Activated CD4-positive, alpha-beta memory T cell treated with anti-CD3 and anti-CD28 coated beads, Interleukin-2, amount 10 ng/mL, durations not matched to agents 7 days and 5 days (primary cell): Measurements from ENCODE around the gene PAPOLA. TPM values are rescaled to one million over a fixed set of nuclear protein-coding genes. Genes with fewer than 3 reads are reported as not detected.

Source experiments
- CTCF ChIA-PET: fragments of 350-600 bp; sonication (Branson Sonifier 250); formaldehyde crosslinking; loops from one replicate; lab custom pipeline; 2021; ENCODE audit warnings: antibody characterized with exemption, inconsistent platforms; lab: Charles Lee
- POLR2A ChIA-PET: fragments of 350-600 bp; sonication (Branson Sonifier 250); formaldehyde crosslinking; loops from one replicate; lab custom pipeline; 2021; ENCODE audit warnings: antibody characterized with exemption; lab: Charles Lee
- DNase-seq: peaks from one replicate; pipeline ENCODE4 v3.0.0-alpha.2; 2020
- H3K27ac Mint-ChIP-seq: one replicate; pipeline ENCODE4 v1.8.0; 2021; ENCODE audit warnings: mild to moderate bottlenecking, mixed read lengths
- H3K27me3 Mint-ChIP-seq: one replicate; pipeline ENCODE4 v1.8.0; 2021; ENCODE audit warnings: mixed read lengths
- H3K36me3 Mint-ChIP-seq: one replicate; pipeline ENCODE4 v1.8.0; 2021; ENCODE audit warnings: low read depth, mixed read lengths
- H3K4me1 Mint-ChIP-seq: one replicate; pipeline ENCODE4 v1.8.0; 2021; ENCODE audit warnings: mixed read lengths
- H3K4me3 Mint-ChIP-seq: one replicate; pipeline ENCODE4 v1.8.0; 2021; ENCODE audit warnings: mild to moderate bottlenecking, mixed read lengths
- H3K9me3 Mint-ChIP-seq: one replicate; pipeline ENCODE4 v1.8.0; 2021; ENCODE audit warnings: mixed read lengths
- total RNA-seq, 2 experiments: library from RNA; stranded (reverse); gene quantifications; one replicate each; pipeline ENCODE4 v1.2.3, GENCODE V29; 2021

PAPOLA gene
- total RNA-seq, 2 experiments from 2014 or later = 164 to 173 TPM

GRCh38 chr14:96574633-96575632 lies 72.8 kb downstream of the PAPOLA start:
- ChIA-PET POLR2A (interaction anchor here (0.7 kb wide), 1 partner anchor 25 kb away, joined by 3 read pairs; no protein-coding TSS in a partner anchor), CTCF (no interaction called here)
- Mint-ChIP-seq H3K36me3 (peaks cover 9% of the 10 kb centered on the region), H3K4me3 (no peak overlapping the region), H3K4me1 (peaks cover 9% of the 10 kb centered on the region), H3K9me3 (no peaks in the 10 kb centered on the region), H3K27me3 (no peaks in the 10 kb centered on the region), H3K27ac (no peak overlapping the region)
- DNase-seq = no peak

- peaks cover 9% of the 10 kb centered on the region for H3K36me3 Mint-ChIP-seq
- peaks cover 11% of the 10 kb centered on the region for H3K4me1 Mint-ChIP-seq
- H3K9me3 Mint-ChIP-seq = no peaks in the 10 kb centered on the region
- ChIA-PET POLR2A (interaction anchor here (1.2 kb wide), 1 partner anchor 17 kb away, joined by 4 read pairs; no protein-coding TSS in a partner anchor), CTCF (interaction anchor here (1.6 kb wide), 1 partner anchor 9 kb away, joined by 12 read pairs; no protein-coding TSS in a partner anchor)
- no peak for DNase-seq
- H3K27me3 Mint-ChIP-seq = no peaks in the 10 kb centered on the region
- H3K27ac Mint-ChIP-seq = no peak overlapping the region
- no peak overlapping the region for H3K4me3 Mint-ChIP-seq
These were observed 74.2 kb downstream of the PAPOLA start for GRCh38 chr14:96576359-96576758.

DNA sequence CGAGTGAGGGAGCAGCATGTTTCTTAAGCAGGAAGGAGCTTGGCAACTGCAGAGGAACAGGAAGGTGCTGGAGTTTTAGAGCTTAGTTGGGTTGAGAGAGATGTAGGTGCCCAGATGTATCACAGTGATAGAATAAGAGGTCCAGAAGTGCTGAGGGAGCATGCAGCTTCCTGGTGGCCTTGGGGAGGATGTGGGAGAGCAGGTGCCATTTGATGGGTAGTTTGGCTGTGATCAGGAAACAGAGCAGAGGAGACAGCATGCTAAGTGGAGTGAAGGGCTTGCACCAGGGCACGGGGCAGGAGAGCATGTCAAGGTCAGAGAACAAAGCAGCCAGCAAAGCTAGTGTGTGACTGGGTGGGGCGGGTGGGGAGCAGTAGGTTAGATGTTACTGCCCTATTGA lies 74.8 kb downstream of the PAPOLA start:
- peaks cover 9% of the 10 kb centered on the region for H3K36me3 Mint-ChIP-seq
- no peak for DNase-seq
- peaks cover 11% of the 10 kb centered on the region for H3K4me1 Mint-ChIP-seq
- ChIA-PET POLR2A (interaction anchor here (1.2 kb wide), 1 partner anchor 16 kb away, joined by 4 read pairs; no protein-coding TSS in a partner anchor), CTCF (interaction anchor here (0.5 to 1.6 kb wide), 2 partner anchors 10 to 163 kb away, joined by 3 to 12 read pairs; no protein-coding TSS in a partner anchor)
- H3K27ac Mint-ChIP-seq = no peak overlapping the region
- no peaks in the 10 kb centered on the region for H3K27me3 Mint-ChIP-seq
- no peaks in the 10 kb centered on the region for H3K9me3 Mint-ChIP-seq
- no peak overlapping the region for H3K4me3 Mint-ChIP-seq

DNA sequence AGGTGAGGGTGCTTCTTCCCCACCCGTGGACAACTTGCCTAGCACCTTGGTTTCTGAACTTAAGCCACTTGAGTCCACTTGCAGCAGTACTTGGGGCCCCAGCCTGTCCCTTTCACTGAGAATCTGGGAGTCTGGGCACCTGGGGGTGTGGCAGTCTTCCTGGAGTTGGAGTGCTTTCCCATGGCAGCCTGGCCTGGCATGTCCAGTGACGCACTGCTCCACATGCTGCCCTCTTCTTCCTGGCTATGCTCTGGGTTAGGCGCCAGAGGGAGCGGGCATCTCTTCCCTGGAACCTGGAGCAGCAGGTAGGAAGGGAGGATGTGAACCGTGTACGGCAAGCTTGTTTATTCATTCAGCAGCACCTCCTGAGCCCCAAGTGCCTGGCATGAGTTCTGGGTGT lies 76.4 kb downstream of the PAPOLA start:
- Mint-ChIP-seq H3K9me3 (no peaks in the 10 kb centered on the region), H3K4me1 (peaks cover 11% of the 10 kb centered on the region), H3K27me3 (no peaks in the 10 kb centered on the region), H3K4me3 (no peak overlapping the region), H3K27ac (no peak overlapping the region), H3K36me3 (peaks cover 3% of the 10 kb centered on the region)
- ChIA-PET CTCF (no interaction called here), POLR2A (interaction anchor here (1.1 kb wide), 1 partner anchor 11 kb away, joined by 4 read pairs; no protein-coding TSS in a partner anchor)
- no peak for DNase-seq

DNA sequence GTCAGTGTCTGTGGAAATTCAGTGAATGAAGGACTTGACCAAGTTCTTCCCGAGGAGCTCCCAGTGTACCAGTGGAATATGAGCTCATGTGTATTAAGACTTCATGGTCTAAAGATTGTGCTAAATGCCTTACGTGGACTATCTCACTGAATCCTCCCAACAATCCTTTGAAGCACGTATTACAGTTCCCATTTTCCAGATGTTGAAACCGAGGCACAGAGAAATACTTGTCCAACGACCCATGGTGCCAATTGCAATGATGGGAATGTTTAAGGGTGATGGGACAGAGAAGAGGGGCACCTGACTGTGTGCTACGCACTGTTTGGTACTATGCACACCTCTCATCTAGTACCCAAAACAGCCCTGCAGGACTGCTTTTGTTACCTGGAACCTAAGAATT lies 77.2 kb downstream of the PAPOLA start:
- DNase-seq = no peak
- H3K4me1 Mint-ChIP-seq = peaks cover 11% of the 10 kb centered on the region
- H3K27me3 Mint-ChIP-seq = peaks cover 1% of the 10 kb centered on the region
- peaks cover 3% of the 10 kb centered on the region for H3K36me3 Mint-ChIP-seq
- no peak overlapping the region for H3K27ac Mint-ChIP-seq
- H3K4me3 Mint-ChIP-seq = no peak overlapping the region
- ChIA-PET POLR2A (interaction anchor here (1.1 kb wide), 1 partner anchor 10 kb away, joined by 4 read pairs; no protein-coding TSS in a partner anchor), CTCF (no interaction called here)
- H3K9me3 Mint-ChIP-seq = no peaks in the 10 kb centered on the region

DNA sequence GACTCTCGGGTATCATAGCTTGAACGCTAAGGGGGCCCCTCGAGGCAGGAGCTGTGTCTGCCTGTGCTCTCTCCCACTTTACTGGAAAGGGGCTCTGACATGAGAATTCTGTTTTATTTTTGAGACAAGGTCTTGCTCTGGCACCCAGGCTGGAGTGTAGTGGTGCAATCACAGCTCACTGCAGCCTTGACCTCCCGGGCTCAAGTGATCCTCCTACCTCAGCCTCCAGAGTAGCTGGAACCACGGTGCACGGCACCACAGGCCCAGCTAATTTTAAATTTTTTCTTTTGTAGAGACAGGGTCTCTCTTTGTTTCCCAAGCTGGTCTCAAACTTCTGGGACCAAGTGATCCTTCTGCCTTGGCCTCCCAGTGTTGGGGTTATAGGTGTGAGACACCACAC lies 77.7 kb downstream of the PAPOLA start:
- DNase-seq = no peak
- H3K9me3 Mint-ChIP-seq = no peaks in the 10 kb centered on the region
- CTCF ChIA-PET = no interaction called here

DNA sequence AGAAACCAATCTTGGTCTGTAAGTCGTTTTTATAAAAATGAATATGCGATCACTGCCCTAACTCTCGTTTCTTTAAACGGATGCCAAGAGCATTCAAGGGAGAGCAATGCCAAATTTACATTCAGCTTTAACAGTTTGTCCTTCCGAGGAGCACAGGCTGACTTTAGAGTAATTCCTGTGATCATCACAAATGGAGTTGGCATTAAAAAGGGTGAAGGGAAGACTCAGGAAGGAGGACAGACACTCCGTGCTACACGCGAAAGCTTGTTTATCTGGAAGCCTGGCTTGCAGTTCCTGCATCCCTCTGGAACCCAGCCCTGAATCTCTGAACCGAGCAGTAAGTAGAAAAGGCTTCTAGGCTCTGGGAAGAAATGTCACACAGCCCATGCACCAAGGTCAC lies 78.4 kb downstream of the PAPOLA start:
- POLR2A ChIA-PET = no interaction called here

More for the DNA sequence above, 77.7 kb downstream of the PAPOLA start:
- POLR2A ChIA-PET = interaction anchor here (1.1 kb wide), 1 partner anchor 10 kb away, joined by 4 read pairs; no protein-coding TSS in a partner anchor
- Mint-ChIP-seq H3K4me1 (peaks cover 11% of the 10 kb centered on the region), H3K36me3 (peaks cover 3% of the 10 kb centered on the region), H3K27me3 (peaks cover 3% of the 10 kb centered on the region), H3K4me3 (no peak overlapping the region), H3K27ac (no peak overlapping the region)

GRCh38 chr14:96581026-96581425 lies 78.8 kb downstream of the PAPOLA start:
- DNase-seq = no peak
- peaks cover 10% of the 10 kb centered on the region for H3K4me1 Mint-ChIP-seq
- ChIA-PET CTCF (no interaction called here), POLR2A (no interaction called here)
- H3K27me3 Mint-ChIP-seq = peaks cover 12% of the 10 kb centered on the region
- H3K27ac Mint-ChIP-seq = no peak overlapping the region
- no peak overlapping the region for H3K4me3 Mint-ChIP-seq
- no peaks in the 10 kb centered on the region for H3K36me3 Mint-ChIP-seq
- no peaks in the 10 kb centered on the region for H3K9me3 Mint-ChIP-seq

More for the DNA sequence above, 78.4 kb downstream of the PAPOLA start:
- peaks cover 8% of the 10 kb centered on the region for H3K27me3 Mint-ChIP-seq
- no peak overlapping the region for H3K4me3 Mint-ChIP-seq
- CTCF ChIA-PET = no interaction called here
- peaks cover 11% of the 10 kb centered on the region for H3K4me1 Mint-ChIP-seq
- H3K27ac Mint-ChIP-seq = no peak overlapping the region
- no peaks in the 10 kb centered on the region for H3K36me3 Mint-ChIP-seq
- DNase-seq = no peak
- no peaks in the 10 kb centered on the region for H3K9me3 Mint-ChIP-seq

GRCh38 chr14:96581902-96582301 lies 79.7 kb downstream of the PAPOLA start:
- H3K27ac Mint-ChIP-seq = no peak overlapping the region
- DNase-seq = peak; percentile 14
- no peaks in the 10 kb centered on the region for H3K9me3 Mint-ChIP-seq
- H3K27me3 Mint-ChIP-seq = peaks cover 13% of the 10 kb centered on the region
- ChIA-PET POLR2A (interaction anchor here (0.6 kb wide), 1 partner anchor 343 kb away, joined by 3 read pairs; no protein-coding TSS in a partner anchor), CTCF (no interaction called here)
- H3K36me3 Mint-ChIP-seq = no peaks in the 10 kb centered on the region
- H3K4me3 Mint-ChIP-seq = no peak overlapping the region
- H3K4me1 Mint-ChIP-seq = peaks cover 4% of the 10 kb centered on the region

DNA sequence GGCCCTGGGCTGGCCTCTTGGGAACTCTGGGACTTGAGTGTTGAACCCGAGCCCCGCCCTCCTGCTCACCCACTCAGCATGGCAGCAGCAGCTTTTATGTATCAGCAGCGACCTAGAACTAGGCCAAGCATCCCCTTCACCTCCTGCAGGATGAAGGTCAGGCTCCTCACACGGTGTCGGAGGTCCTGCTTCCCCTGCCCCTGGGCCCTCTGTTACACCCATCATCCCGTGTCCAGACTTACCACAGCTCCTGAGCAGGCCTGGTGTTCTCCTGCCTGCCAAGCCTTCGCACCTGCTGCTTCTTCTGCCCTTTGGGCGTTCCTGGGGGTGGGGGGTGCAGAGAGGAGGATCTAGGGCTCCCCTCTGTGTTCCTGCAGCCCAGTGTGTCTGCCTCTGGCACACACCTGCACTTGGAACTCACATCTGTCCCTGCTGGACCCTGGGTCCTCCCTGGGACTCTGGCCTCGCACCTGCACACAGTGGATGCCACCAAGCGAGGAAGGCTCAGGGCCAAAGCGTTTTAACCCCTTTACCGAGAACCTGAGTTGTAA lies 80.3 kb downstream of the PAPOLA start:
- H3K27ac Mint-ChIP-seq = no peak overlapping the region
- peaks cover 2% of the 10 kb centered on the region for H3K4me1 Mint-ChIP-seq
- H3K9me3 Mint-ChIP-seq = no peaks in the 10 kb centered on the region
- DNase-seq = peak; percentile 5
- H3K36me3 Mint-ChIP-seq = no peaks in the 10 kb centered on the region
- H3K27me3 Mint-ChIP-seq = peaks cover 13% of the 10 kb centered on the region
- POLR2A ChIA-PET = interaction anchor here (0.6 kb wide), 1 partner anchor 342 kb away, joined by 3 read pairs; no protein-coding TSS in a partner anchor
- H3K4me3 Mint-ChIP-seq = no peak overlapping the region
- CTCF ChIA-PET = no interaction called here

GRCh38 chr14:96582995-96583394 lies 80.8 kb downstream of the PAPOLA start:
- no peak overlapping the region for H3K4me3 Mint-ChIP-seq
- H3K36me3 Mint-ChIP-seq = no peaks in the 10 kb centered on the region
- ChIA-PET POLR2A (no interaction called here), CTCF (no interaction called here)
- H3K27me3 Mint-ChIP-seq = peaks cover 16% of the 10 kb centered on the region
- DNase-seq = peak; percentile 4
- no peaks in the 10 kb centered on the region for H3K9me3 Mint-ChIP-seq
- no peak overlapping the region for H3K27ac Mint-ChIP-seq
- H3K4me1 Mint-ChIP-seq = peaks cover 2% of the 10 kb centered on the region

DNA sequence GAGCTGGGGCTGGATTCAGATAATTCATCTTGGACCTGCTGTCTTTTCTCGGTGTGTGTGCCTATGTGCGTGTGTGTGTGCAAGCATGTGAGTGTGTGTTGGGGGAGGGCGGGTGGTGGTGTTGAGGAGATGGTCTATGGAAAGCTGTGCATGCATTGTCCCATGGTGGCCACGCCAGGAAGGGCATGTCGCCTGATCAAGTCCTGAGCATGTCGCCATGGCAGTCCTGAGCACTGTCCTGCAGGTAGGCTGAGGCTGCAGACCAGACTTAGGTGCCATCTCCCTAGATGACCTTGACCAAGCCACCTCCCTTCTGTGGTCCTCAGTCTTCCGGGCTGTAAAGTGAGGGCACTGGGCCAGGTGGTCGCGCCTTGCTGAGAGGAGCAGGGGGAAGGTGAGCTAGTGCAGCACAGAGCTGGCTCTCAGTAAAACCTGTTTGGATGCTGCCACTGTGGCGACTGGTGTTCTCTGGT lies 81.4 kb downstream of the PAPOLA start:
- peaks cover 2% of the 10 kb centered on the region for H3K4me1 Mint-ChIP-seq
- no peaks in the 10 kb centered on the region for H3K9me3 Mint-ChIP-seq
- H3K27ac Mint-ChIP-seq = no peak overlapping the region
- H3K36me3 Mint-ChIP-seq = no peaks in the 10 kb centered on the region
- DNase-seq = peak; percentile 5
- POLR2A ChIA-PET = no interaction called here
- H3K27me3 Mint-ChIP-seq = peaks cover 17% of the 10 kb centered on the region
- no peak overlapping the region for H3K4me3 Mint-ChIP-seq
- CTCF ChIA-PET = no interaction called here
